ENCODE measurements around the gene HCK.

- TF ChIP-seq CTCF (conservative IDR thresholded peaks at IDR 0.05 in 1 of 2, IDR thresholded peaks at IDR 0.05 in 1 of 2; ENCODE audit: extremely low read depth in 1 of 2, insufficient read depth in 1 of 2, low read depth in 1 of 2, low read length in 2 of 2) (no peak), EZH2 (IDR thresholded peaks at IDR 0.05; ENCODE audit: borderline replicate concordance, low read length) (peak; percentile 5)
These were observed 23.2 kb upstream of the HCK start for GRCh38 chr20:32028647-32029372.

Measured in mammary epithelial cell (primary cell).